DOHH2 (cell line): ENCODE data around the gene CDH6.

Experiments used
- H3F3A ChIP-seq: fragments of 200-600 bp; sonication (generic), shearing (Covaris generic); 2 replicates; pipeline ENCODE4 v1.6.0; 2016; ENCODE audit warnings: antibody characterized with exemption, mild to moderate bottlenecking; ENCODE audit not compliant: control insufficient read depth, insufficient read depth
- H3K27ac ChIP-seq: fragments of 200-600 bp; sonication (generic); 2 replicates; pipeline ENCODE4 v1.5.1; 2014; ENCODE audit warnings: low read depth, mild to moderate bottlenecking, low read length, moderate library complexity
- H3K27me3 ChIP-seq: fragments of 200-600 bp; sonication (generic); 2 replicates; pipeline ENCODE4 v1.6.1; 2014; ENCODE audit warnings: mild to moderate bottlenecking, low read length, mixed read lengths; ENCODE audit not compliant: control insufficient read depth
- H3K36me3 ChIP-seq: fragments of 200-600 bp; sonication (generic); 2 replicates; pipeline ENCODE4 v1.6.1; 2014; ENCODE audit warnings: mild to moderate bottlenecking, low read length, moderate library complexity, mixed read lengths; ENCODE audit not compliant: control insufficient read depth
- H3K4me1 ChIP-seq: fragments of 200-600 bp; sonication (generic); 2 replicates; pipeline ENCODE4 v1.6.1; 2014; ENCODE audit warnings: mild to moderate bottlenecking, low read length, mixed read lengths; ENCODE audit not compliant: control insufficient read depth
- H3K4me2 ChIP-seq: fragments of 200-600 bp; sonication (generic); 2 replicates; pipeline ENCODE4 v1.6.0; 2014; ENCODE audit warnings: mild to moderate bottlenecking, low read length, moderate library complexity
- H3K4me3 ChIP-seq: fragments of 200-600 bp; sonication (generic); 2 replicates; pipeline ENCODE4 v1.5.1; 2014; ENCODE audit warnings: mild to moderate bottlenecking, low read length, mixed read lengths
- H3K79me2 ChIP-seq: fragments of 200-600 bp; sonication (generic); 2 replicates; pipeline ENCODE4 v1.6.1; 2014; ENCODE audit warnings: mild to moderate bottlenecking, low read length, mixed read lengths; ENCODE audit not compliant: control insufficient read depth
- H3K9me2 ChIP-seq: fragments of 200-600 bp; sonication (generic); replicated peaks from 2 replicates; pipeline ENCODE4 v1.6.1; 2014; ENCODE audit warnings: mild to moderate bottlenecking, low read length, mixed read lengths; ENCODE audit not compliant: control insufficient read depth
- H3K9me3 ChIP-seq: fragments of 200-600 bp; sonication (generic); 2 replicates; pipeline ENCODE4 v1.6.1; 2014; ENCODE audit warnings: antibody characterized with exemption, low read length, mixed read lengths; ENCODE audit not compliant: control insufficient read depth, insufficient read depth
- H4K20me1 ChIP-seq: fragments of 200-600 bp; sonication (generic); 2 replicates; pipeline ENCODE4 v1.6.0; 2014; ENCODE audit warnings: low read depth, mild to moderate bottlenecking, antibody characterized with exemption, low read length, moderate library complexity; ENCODE audit not compliant: control insufficient read depth, insufficient read depth
- EZH2phosphoT487 ChIP-seq: fragments of 200-600 bp; sonication (generic); IDR thresholded peaks from 2 replicates; pipeline ENCODE4 v1.6.1; 2017; ENCODE audit warnings: borderline replicate concordance, mild to moderate bottlenecking, antibody characterized with exemption, low read length, moderate library complexity, mixed read lengths
- TF ChIP-seq, protein P1 (sequence below): fragments of 200-600 bp; sonication (generic); IDR thresholded peaks from one replicate; pipeline ENCODE4 v1.5.1; 2014; ENCODE audit warnings: antibody characterized with exemption, mild to moderate bottlenecking, low read depth, low read length; ENCODE audit not compliant: poor library complexity, severe bottlenecking

Gene CDH6

GRCh38 chr5:31185951-31186350, 7.5 kb upstream of the CDH6 start:
- Histone ChIP-seq H3K4me3 (no peak overlapping the region), H3K79me2 (no peaks in the 10 kb centered on the region), H4K20me1 (no peaks in the 10 kb centered on the region), H3K4me2 (no peak overlapping the region), H3K9me2 (no peaks in the 10 kb centered on the region), H3K36me3 (no peaks in the 10 kb centered on the region), H3K27me3 (no peaks in the 10 kb centered on the region), H3K27ac (no peak overlapping the region), H3K9me3 (no peaks in the 10 kb centered on the region), H3F3A (no peaks in the 10 kb centered on the region), H3K4me1 (no peaks in the 10 kb centered on the region)
- no peak for TF ChIP-seq EZH2phosphoT487
- TF ChIP-seq, protein P1, sequence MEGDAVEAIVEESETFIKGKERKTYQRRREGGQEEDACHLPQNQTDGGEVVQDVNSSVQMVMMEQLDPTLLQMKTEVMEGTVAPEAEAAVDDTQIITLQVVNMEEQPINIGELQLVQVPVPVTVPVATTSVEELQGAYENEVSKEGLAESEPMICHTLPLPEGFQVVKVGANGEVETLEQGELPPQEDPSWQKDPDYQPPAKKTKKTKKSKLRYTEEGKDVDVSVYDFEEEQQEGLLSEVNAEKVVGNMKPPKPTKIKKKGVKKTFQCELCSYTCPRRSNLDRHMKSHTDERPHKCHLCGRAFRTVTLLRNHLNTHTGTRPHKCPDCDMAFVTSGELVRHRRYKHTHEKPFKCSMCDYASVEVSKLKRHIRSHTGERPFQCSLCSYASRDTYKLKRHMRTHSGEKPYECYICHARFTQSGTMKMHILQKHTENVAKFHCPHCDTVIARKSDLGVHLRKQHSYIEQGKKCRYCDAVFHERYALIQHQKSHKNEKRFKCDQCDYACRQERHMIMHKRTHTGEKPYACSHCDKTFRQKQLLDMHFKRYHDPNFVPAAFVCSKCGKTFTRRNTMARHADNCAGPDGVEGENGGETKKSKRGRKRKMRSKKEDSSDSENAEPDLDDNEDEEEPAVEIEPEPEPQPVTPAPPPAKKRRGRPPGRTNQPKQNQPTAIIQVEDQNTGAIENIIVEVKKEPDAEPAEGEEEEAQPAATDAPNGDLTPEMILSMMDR = no peak

DNA sequence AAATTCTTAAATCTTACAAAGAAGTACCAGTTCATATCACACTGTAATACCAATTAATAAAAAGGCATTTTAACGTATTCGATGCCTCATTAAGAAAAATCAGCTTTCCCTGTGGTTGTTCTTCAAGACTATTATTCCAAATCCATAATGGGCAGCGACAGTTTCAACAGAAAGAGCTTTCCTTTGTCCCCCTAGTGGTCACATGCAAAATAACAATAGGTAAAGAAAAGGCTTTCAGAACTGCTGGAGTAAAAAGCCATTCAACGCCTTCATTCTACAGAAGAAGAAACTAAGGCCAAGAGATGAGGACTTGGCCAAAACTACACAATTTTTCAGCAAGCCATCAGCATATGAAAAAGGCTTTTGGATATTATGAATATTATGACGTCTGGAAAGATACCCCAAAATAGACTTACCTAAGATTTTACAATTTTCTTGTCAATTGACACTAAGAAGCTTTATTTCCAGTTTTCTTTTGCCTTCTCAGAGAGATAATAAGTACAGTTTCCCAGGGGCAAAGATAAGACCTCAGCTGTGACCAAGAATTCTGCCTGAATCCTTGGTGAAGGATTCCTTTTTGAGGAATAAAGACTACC, 6.7 kb upstream of the CDH6 start:
- H3K9me3 ChIP-seq = no peaks in the 10 kb centered on the region
- TF ChIP-seq, protein P1 = peak; percentile 80
- peak; percentile 41; the same call in 1 of the 2 replicates for TF ChIP-seq EZH2phosphoT487
- no peaks in the 10 kb centered on the region for H3F3A ChIP-seq
- H3K79me2 ChIP-seq = no peaks in the 10 kb centered on the region
- H3K4me3 ChIP-seq = no peak overlapping the region
- no peak overlapping the region for H3K4me2 ChIP-seq
- no peaks in the 10 kb centered on the region for H4K20me1 ChIP-seq
- no peak overlapping the region for H3K27ac ChIP-seq
- H3K27me3 ChIP-seq = no peaks in the 10 kb centered on the region
- no peaks in the 10 kb centered on the region for H3K9me2 ChIP-seq
- H3K36me3 ChIP-seq = no peaks in the 10 kb centered on the region
- no peaks in the 10 kb centered on the region for H3K4me1 ChIP-seq

DNA sequence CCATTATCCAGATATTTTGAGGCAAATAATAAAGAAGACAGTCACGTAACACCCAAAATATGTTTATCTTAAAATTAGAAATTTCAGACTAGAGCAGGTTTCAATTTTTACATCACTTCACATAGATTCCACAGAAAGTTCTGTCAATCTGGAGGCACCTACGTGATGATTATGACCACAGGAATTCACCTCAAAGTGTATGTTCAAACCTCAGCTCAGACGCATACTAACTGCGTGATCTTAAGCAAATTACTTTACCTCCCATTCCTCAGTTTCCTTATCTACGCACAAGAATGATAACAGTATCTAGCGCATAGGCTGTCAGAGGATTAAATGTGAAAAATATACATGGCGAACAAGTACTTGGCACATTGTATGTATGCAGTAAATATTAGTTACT, 5.9 kb upstream of the CDH6 start:
- H3K9me3 ChIP-seq = no peaks in the 10 kb centered on the region
- H3K27me3 ChIP-seq = no peaks in the 10 kb centered on the region
- no peak overlapping the region for H3K4me2 ChIP-seq
- no peak overlapping the region for H3K4me3 ChIP-seq
- H4K20me1 ChIP-seq = no peaks in the 10 kb centered on the region
- no peak overlapping the region for H3K27ac ChIP-seq
- no peak for TF ChIP-seq EZH2phosphoT487
- TF ChIP-seq, protein P1 = no peak
- no peaks in the 10 kb centered on the region for H3F3A ChIP-seq
- no peaks in the 10 kb centered on the region for H3K36me3 ChIP-seq
- H3K4me1 ChIP-seq = no peaks in the 10 kb centered on the region
- H3K79me2 ChIP-seq = no peaks in the 10 kb centered on the region
- no peaks in the 10 kb centered on the region for H3K9me2 ChIP-seq
